Measurements from ENCODE around the gene PAH.

GRCh38 chr12:102921240-102921639 is 4.2 kb upstream of the PAH start:
- TF ChIP-seq CTCF (IDR thresholded peaks at IDR 0.05) (no peak), POLR2A (IDR thresholded peaks at IDR 0.05; ENCODE audit: low read depth) (no peak)

Data from esophagus muscularis mucosa (tissue), 3 donors.